Measurements from ENCODE around the gene TEX11.

Gene TEX11

DNA sequence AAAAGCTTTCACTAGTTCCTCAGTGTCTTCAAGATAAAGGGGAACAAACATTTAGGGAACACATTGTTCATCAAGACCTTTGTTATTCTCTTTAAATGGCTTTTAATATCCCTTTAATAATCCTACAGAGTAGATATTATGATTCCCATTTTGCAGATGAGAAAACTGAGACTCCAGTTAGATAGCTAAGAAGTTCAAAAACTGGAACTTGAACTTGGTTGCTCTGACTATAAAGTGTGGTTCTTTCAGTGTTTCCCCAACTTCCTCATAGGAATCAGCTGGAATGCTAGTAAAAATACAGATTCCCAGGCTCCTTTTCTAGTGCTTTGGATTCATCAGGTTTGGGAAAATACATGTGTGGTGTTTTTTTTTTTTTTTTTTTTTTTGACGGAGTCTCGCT is 426.2 kb downstream of the TEX11 start:
- no peak for DNase-seq

DNA sequence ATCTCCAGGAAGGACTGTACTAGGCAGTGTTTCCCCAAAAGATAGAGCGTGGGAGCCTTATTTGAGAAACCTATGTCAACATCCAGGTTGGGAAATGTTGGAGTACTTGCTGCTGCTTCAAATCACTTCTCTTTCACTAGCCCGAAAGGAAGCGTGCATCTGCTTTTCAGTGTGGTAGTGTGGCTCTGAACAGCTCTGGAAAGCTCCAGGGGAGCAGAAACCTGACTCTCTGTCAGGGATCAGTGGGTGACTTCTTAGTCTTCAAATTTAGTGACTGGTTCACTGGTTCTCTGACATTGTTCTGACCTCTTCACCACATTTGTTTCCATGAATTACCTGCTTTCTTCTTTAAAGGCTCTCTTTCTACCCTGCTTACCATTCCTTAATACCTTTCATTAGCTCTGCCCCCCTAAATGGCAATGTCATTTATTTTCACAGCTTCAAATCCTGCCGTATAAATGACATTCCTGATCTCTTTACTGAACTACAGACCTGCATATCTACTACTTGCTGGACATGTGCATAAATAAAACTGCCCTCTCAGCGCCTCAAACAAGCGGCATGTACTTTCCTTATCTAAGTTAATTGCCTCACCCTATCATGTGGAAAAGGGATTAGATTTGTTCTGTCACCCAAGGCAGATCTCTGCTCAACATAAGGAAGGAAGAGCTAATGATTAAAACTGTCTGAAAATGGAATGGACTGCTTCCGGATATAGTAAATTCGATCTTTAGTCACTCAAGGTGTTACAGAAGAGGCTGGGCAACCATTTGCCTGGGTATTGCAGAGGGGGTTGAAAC is 426.8 kb downstream of the TEX11 start:
- DNase-seq, result no peak

DNA sequence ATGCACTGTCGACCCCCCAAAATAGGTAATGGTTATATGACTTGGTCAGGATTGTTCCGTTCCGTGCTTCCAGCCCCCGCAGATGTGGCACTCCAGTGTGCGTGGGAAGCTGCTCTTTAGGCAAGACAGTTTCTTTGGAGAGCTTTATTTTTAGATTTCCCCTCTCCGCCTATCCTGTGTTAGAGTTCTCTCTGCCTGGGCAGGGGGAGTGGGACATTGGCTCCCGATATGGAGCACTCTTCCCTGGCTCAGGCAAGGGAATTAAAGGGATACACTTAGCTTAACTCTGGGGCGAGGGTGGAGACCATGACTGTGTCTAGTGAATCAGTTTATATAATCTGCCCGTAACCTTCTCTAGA is 427.9 kb downstream of the TEX11 start:
- no peak for DNase-seq

DNA sequence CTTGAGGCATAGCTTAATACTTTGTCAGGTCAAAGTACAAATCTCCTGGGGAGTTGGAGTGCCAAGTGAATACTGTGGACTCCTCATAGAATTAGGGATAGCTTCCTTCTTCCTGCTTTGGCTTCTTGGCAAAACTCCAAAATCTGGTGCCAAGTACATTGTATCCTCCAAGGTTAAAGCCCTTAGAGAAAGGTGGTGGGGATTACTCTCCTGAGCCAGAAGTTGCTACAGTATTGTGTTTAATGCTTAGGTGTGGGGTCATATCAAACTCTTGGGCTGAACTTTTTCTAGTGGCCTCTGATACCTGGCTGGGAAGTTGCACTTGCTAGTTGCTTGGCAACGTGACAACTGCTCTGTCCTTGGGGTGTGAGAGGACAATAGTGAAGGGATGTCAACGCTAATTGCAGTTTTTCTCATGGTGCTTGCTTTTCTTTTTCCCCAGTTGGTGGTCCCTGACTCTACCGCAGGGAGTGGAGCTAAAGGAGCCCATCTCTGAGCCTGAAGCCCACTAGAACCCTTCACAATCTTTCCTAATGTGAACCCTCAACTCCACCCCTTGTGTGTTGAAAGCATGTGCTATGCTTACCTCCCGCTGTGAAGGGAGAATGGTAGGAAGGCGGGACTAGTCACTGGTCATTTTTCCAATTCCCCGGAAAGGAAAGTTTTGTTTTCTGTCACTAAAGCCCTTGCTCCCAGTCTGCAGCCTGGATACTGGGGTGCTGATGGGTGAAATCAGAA is 428.4 kb downstream of the TEX11 start:
- no peak for DNase-seq

DNA sequence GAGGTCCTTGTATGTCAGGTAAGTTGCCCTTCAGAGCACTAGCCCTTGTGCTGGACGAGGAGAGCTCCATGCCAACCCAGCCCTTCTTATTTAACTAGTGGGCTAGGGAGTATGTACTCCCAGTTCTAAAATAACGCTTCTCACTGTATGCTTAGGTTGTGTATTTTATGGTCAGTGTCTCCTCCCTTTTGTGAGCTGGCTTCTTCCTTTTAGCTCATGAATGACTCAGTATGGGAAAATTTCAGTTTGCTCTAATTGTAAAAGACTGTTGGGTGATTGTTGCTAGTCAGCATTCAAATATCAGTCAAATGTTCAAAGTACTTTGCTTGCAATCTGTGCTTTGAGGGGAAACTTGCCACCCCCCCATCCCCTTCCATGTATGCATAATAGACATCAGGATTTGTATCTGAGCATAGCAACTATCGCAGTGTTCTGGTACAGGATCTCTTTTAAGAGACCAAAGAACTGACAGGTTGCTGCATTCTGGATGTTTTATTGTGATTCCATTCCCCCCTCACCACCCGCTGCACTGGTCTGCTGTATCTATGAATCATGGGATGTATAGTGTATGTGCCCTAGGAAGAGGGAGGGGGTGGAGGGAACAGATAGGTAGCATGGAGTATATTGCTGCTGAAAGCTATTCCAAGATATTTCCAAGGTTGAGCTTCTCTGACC is 429.1 kb downstream of the TEX11 start:
- DNase-seq, result no peak

Data from stimulated activated CD4-positive, alpha-beta T cell treated with anti-CD3 and anti-CD28 coated beads, Interleukin-15, amount 100 ng/mL, for 24 hours (primary cell).